Activated CD4-positive, alpha-beta memory T cell treated with anti-CD3 and anti-CD28 coated beads, Interleukin-2, amount 10 ng/mL, durations not matched to agents 7 days and 5 days (primary cell): ENCODE measurements around the gene LONRF2. TPM values are rescaled to one million over a fixed set of nuclear protein-coding genes. Genes with fewer than 3 reads are reported as not detected.

Experiments
- CTCF ChIA-PET: fragments of 350-600 bp; sonication (Branson Sonifier 250); formaldehyde crosslinking; loops from one replicate; lab custom pipeline; 2021; ENCODE audit warnings: antibody characterized with exemption, inconsistent platforms; lab: Charles Lee
- POLR2A ChIA-PET: fragments of 350-600 bp; sonication (Branson Sonifier 250); formaldehyde crosslinking; loops from one replicate; lab custom pipeline; 2021; ENCODE audit warnings: antibody characterized with exemption; lab: Charles Lee
- DNase-seq: peaks from one replicate; pipeline ENCODE4 v3.0.0-alpha.2; 2020
- H3K27ac Mint-ChIP-seq: one replicate; pipeline ENCODE4 v1.8.0; 2021; ENCODE audit warnings: mild to moderate bottlenecking, mixed read lengths
- H3K27me3 Mint-ChIP-seq: one replicate; pipeline ENCODE4 v1.8.0; 2021; ENCODE audit warnings: mixed read lengths
- H3K36me3 Mint-ChIP-seq: one replicate; pipeline ENCODE4 v1.8.0; 2021; ENCODE audit warnings: low read depth, mixed read lengths
- H3K4me1 Mint-ChIP-seq: one replicate; pipeline ENCODE4 v1.8.0; 2021; ENCODE audit warnings: mixed read lengths
- H3K4me3 Mint-ChIP-seq: one replicate; pipeline ENCODE4 v1.8.0; 2021; ENCODE audit warnings: mild to moderate bottlenecking, mixed read lengths
- H3K9me3 Mint-ChIP-seq: one replicate; pipeline ENCODE4 v1.8.0; 2021; ENCODE audit warnings: mixed read lengths
- total RNA-seq, 2 experiments: library from RNA; stranded (reverse); gene quantifications; one replicate each; pipeline ENCODE4 v1.2.3, GENCODE V29; 2021

LONRF2 gene
- total RNA-seq, 2 experiments from 2014 or later = 0.08 to 0.10 TPM

- H3K9me3 Mint-ChIP-seq = no peaks in the 10 kb centered on the region
- ChIA-PET CTCF (no interaction called here), POLR2A (no interaction called here)
- H3K4me3 Mint-ChIP-seq = no peak overlapping the region
- peaks cover 29% of the 10 kb centered on the region for H3K27me3 Mint-ChIP-seq
- DNase-seq = no peak
- no peaks in the 10 kb centered on the region for H3K4me1 Mint-ChIP-seq
- H3K27ac Mint-ChIP-seq = no peak overlapping the region
- no peaks in the 10 kb centered on the region for H3K36me3 Mint-ChIP-seq
Observed at GRCh38 chr2:100327742-100328141, 5.4 kb upstream of the LONRF2 start.

DNA sequence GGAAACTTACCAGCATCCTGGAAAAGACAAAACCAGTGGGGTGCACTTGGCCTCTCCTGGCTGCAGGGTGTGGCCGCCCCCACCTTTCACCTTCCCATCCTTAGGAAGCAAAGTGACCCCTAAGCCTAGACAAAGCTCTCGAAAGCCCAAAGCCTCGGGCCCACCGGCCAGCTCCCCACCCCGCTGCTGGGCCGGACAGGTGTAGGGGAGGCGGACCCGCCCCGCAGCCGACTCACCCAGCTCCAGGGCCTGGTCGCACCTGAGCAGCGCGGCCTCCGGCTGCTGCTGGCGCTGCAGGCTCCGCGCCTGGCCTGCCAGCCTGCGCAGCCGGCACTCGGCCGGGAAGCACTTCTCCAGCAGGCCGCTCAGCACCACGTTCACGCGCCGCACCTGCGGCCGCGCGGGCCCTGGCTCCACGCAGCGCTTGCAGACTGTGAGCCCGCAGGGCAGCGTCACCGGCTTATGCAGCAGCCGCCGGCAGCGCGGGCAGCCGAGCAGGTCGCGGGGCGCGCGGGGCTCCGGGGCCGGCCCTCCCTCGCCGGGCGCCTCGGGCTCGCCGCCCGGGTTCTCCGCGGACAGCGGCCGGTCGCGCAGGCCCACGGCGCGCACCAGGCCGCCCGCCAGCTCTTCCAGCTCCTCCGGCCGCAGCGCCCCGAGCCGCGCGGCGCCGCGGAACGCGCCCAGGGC is 979 bp downstream of the LONRF2 start:
- no peak for DNase-seq
- H3K27ac Mint-ChIP-seq = no peak overlapping the region
- H3K4me1 Mint-ChIP-seq = peaks cover 2% of the 10 kb centered on the region
- H3K4me3 Mint-ChIP-seq = no peak overlapping the region
- ChIA-PET POLR2A (no interaction called here), CTCF (interaction anchor here (1.0 to 1.5 kb wide), 2 partner anchors 8 to 29 kb away, joined by 3 read pairs; no protein-coding TSS in a partner anchor)
- peaks cover 3% of the 10 kb centered on the region for H3K36me3 Mint-ChIP-seq
- peaks cover 12% of the 10 kb centered on the region for H3K9me3 Mint-ChIP-seq
- peaks cover 65% of the 10 kb centered on the region for H3K27me3 Mint-ChIP-seq

DNA sequence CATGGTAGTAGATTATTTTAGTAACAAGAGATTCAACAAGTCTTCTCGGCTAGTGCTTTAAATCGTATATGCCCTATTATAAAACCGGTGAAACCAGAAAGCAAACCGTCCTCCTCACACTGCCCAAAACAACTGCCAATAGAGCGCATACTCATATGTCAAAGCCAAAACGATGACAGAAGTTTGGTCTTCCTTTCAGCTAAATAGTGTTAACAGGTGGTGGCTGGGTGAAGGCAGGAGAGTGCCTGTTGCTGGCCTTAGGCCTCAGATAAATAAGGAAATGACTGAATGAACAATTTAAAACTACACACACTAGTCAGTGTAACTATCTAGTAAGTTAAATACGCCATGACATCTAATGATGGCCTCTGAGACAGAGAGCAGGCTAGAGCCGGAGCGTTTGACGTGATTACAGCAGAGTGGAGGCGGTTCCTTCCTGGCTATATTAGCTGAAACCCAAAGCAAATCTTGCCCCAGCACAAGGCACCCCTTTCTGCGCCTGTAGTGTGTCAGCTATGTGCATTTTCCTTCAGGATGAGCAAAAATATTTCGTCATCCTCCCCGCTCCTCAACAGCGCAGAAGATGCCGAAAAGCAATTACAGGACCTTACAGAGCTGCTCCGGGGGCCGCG is 1.6 kb downstream of the LONRF2 start:
- ChIA-PET CTCF (interaction anchor here (1.0 to 1.5 kb wide), 2 partner anchors 9 to 28 kb away, joined by 3 read pairs; no protein-coding TSS in a partner anchor), POLR2A (no interaction called here)
- H3K9me3 Mint-ChIP-seq = peaks cover 12% of the 10 kb centered on the region
- DNase-seq = no peak
- H3K4me3 Mint-ChIP-seq = no peak overlapping the region
- H3K27ac Mint-ChIP-seq = no peak overlapping the region
- peaks cover 2% of the 10 kb centered on the region for H3K4me1 Mint-ChIP-seq
- peaks cover 66% of the 10 kb centered on the region for H3K27me3 Mint-ChIP-seq
- H3K36me3 Mint-ChIP-seq = peaks cover 3% of the 10 kb centered on the region

DNA sequence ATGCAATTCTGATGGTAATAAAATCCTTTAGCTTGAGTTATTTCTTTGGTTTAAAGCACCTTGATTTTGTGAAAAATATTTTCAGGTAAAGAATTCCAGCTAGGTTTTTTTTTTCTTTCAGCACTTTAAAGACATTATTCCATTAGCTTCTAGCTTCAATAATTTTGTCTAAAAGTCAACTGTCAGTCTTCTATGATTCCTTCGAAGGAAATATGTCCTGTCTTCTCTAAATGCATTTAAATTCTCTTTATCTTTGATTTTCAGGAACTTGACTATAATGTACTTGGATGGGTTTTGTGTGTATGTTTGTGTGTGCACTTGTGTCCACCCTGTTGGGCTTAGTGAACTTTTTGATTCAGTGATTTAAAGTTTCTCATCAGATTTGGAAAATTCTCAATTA is 4.7 kb downstream of the LONRF2 start:
- ChIA-PET CTCF (interaction anchor here (1.5 kb wide), 1 partner anchor 55 kb away, joined by 3 read pairs; no protein-coding TSS in a partner anchor), POLR2A (no interaction called here)
- Mint-ChIP-seq H3K4me1 (peaks cover 2% of the 10 kb centered on the region), H3K27me3 (peaks cover 50% of the 10 kb centered on the region), H3K27ac (no peak overlapping the region), H3K4me3 (no peak overlapping the region), H3K36me3 (peaks cover 3% of the 10 kb centered on the region), H3K9me3 (peaks cover 12% of the 10 kb centered on the region)
- DNase-seq = no peak

- Mint-ChIP-seq H3K9me3 (no peaks in the 10 kb centered on the region), H3K4me3 (no peak overlapping the region), H3K4me1 (no peaks in the 10 kb centered on the region), H3K27ac (no peak overlapping the region), H3K27me3 (peaks cover 20% of the 10 kb centered on the region), H3K36me3 (no peaks in the 10 kb centered on the region)
- DNase-seq = no peak
- ChIA-PET CTCF (no interaction called here), POLR2A (no interaction called here)
Observed at GRCh38 chr2:100309973-100310719, 12.2 kb downstream of the LONRF2 start.

DNA sequence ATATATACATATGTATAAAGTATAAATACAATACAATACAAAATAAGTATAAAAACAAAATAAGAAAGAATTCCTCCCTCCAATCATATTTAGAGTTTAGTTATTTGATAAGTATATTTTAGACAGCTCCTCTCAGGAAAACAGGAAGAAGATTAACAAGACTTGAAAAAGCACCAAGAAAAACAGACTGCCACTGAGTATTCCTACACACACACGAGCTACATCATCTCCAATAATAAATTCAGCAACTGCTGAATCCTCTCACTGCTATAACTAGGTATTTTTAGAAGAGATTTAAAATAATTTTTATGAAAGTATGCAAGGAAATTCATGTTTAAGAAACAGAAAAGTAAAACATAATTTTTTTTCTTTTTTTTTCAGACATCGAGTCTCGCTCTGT is 13.0 kb downstream of the LONRF2 start:
- no peak overlapping the region for H3K27ac Mint-ChIP-seq
- H3K36me3 Mint-ChIP-seq = no peaks in the 10 kb centered on the region
- H3K4me3 Mint-ChIP-seq = no peak overlapping the region
- H3K27me3 Mint-ChIP-seq = peaks cover 17% of the 10 kb centered on the region
- ChIA-PET CTCF (interaction anchor here (1.3 kb wide), 1 partner anchor 46 kb away, joined by 7 read pairs; no protein-coding TSS in a partner anchor), POLR2A (no interaction called here)
- DNase-seq = no peak
- H3K9me3 Mint-ChIP-seq = no peaks in the 10 kb centered on the region
- H3K4me1 Mint-ChIP-seq = no peaks in the 10 kb centered on the region

DNA sequence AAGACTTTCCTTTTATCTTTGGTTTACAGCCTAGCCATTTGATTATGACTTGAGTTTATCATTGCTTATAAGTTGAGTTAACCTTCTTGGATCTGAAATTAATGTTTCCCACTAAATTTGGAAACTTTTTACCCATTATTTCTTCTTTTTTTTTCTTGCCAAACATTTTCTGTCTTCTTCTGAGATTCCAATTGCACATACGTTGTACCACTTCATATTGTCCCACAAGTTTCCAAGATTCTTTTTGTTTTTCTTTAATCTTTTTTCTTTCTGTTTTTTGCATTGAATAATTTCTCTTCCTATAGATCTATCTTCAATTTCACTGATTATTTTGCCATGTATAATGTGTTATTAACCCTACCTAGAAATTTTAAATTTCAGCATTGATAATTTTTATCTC is 18.6 kb downstream of the LONRF2 start:
- no peaks in the 10 kb centered on the region for H3K36me3 Mint-ChIP-seq
- peaks cover 24% of the 10 kb centered on the region for H3K27me3 Mint-ChIP-seq
- H3K9me3 Mint-ChIP-seq = no peaks in the 10 kb centered on the region
- H3K4me1 Mint-ChIP-seq = no peaks in the 10 kb centered on the region
- ChIA-PET CTCF (no interaction called here), POLR2A (interaction anchor here (0.7 kb wide), 1 partner anchor 18 kb away, joined by 3 read pairs; no protein-coding TSS in a partner anchor)
- DNase-seq = no peak
- H3K4me3 Mint-ChIP-seq = no peak overlapping the region
- H3K27ac Mint-ChIP-seq = no peak overlapping the region

- peaks cover 29% of the 10 kb centered on the region for H3K27me3 Mint-ChIP-seq
Observed at GRCh38 chr2:100302585-100302892, 19.8 kb downstream of the LONRF2 start.

GRCh38 chr2:100301881-100302584 is 20.3 kb downstream of the LONRF2 start:
- POLR2A ChIA-PET = no interaction called here
- no peaks in the 10 kb centered on the region for H3K36me3 Mint-ChIP-seq
- no peak overlapping the region for H3K27ac Mint-ChIP-seq
- CTCF ChIA-PET = no interaction called here
- no peak for DNase-seq
- no peaks in the 10 kb centered on the region for H3K4me1 Mint-ChIP-seq
- H3K4me3 Mint-ChIP-seq = no peak overlapping the region
- H3K9me3 Mint-ChIP-seq = no peaks in the 10 kb centered on the region
- H3K27me3 Mint-ChIP-seq = peaks cover 29% of the 10 kb centered on the region

More at GRCh38 chr2:100302585-100302892, 19.8 kb downstream of the LONRF2 start:
- no peak for DNase-seq
- H3K4me1 Mint-ChIP-seq = no peaks in the 10 kb centered on the region
- CTCF ChIA-PET = no interaction called here
- H3K36me3 Mint-ChIP-seq = no peaks in the 10 kb centered on the region
- H3K27ac Mint-ChIP-seq = no peak overlapping the region
- H3K9me3 Mint-ChIP-seq = no peaks in the 10 kb centered on the region
- no peak overlapping the region for H3K4me3 Mint-ChIP-seq
- POLR2A ChIA-PET = no interaction called here

GRCh38 chr2:100299548-100299947 is 22.8 kb downstream of the LONRF2 start:
- POLR2A ChIA-PET = no interaction called here
- H3K9me3 Mint-ChIP-seq = no peaks in the 10 kb centered on the region

DNA sequence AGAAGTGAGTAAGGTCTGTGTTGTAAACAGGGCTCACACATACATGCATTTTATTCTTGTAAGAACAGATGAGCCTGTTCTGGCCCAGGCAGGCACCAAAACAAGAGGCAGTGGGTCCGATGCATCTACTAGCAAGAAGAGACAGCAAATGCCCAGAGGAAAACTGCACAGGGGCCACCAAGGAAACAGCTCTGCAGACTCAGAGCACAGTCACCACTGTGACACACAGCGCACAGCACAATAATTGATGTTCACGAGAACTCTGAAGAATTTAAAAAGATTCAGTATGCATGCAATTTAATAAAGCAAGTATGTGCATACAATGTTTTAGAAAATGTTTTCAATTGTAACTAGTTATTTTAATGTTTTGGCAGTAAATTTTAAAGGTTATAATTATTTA is 24.8 kb downstream of the LONRF2 start:
- POLR2A ChIA-PET = no interaction called here
- Mint-ChIP-seq H3K27ac (no peak overlapping the region), H3K4me3 (no peak overlapping the region), H3K9me3 (no peaks in the 10 kb centered on the region), H3K36me3 (no peaks in the 10 kb centered on the region), H3K27me3 (peaks cover 36% of the 10 kb centered on the region), H3K4me1 (no peaks in the 10 kb centered on the region)
- CTCF ChIA-PET = no interaction called here
- DNase-seq = no peak

More at GRCh38 chr2:100299548-100299947, 22.8 kb downstream of the LONRF2 start:
- CTCF ChIA-PET = interaction anchor here (1.7 kb wide), 1 partner anchor 82 kb away, joined by 4 read pairs; no protein-coding TSS in a partner anchor
- Mint-ChIP-seq H3K27ac (no peak overlapping the region), H3K27me3 (peaks cover 35% of the 10 kb centered on the region), H3K4me1 (no peaks in the 10 kb centered on the region), H3K36me3 (no peaks in the 10 kb centered on the region), H3K4me3 (no peak overlapping the region)
- no peak for DNase-seq

DNA sequence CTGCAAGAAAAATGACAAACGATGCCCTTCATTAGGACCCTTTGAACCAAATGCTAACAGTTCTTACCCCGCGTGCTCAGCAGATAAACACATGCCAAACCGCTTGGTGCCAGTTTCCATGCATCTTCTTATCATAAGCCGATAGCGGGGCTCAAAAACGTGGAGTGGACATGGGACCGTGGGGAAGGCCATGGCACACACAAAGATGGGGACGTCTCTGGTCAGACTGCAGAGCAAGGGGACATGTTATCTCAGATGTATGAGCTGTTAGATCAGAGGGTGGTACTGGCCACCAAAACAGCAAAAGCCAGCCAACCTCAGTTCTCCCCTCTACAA is 28.2 kb downstream of the LONRF2 start:
- no peaks in the 10 kb centered on the region for H3K36me3 Mint-ChIP-seq
- peaks cover 29% of the 10 kb centered on the region for H3K27me3 Mint-ChIP-seq
- no peaks in the 10 kb centered on the region for H3K4me1 Mint-ChIP-seq
- H3K4me3 Mint-ChIP-seq = no peak overlapping the region
- ChIA-PET CTCF (no interaction called here), POLR2A (no interaction called here)
- no peaks in the 10 kb centered on the region for H3K9me3 Mint-ChIP-seq
- DNase-seq = no peak
- H3K27ac Mint-ChIP-seq = no peak overlapping the region
